ENCODE results near the gene POLR1G.

GRCh38 chr19:45423033-45423588 is 16.7 kb downstream of the POLR1G start:
- TF ChIP-seq CTCF (IDR thresholded peaks at IDR 0.05; ENCODE audit: low read depth, low read length, missing input control) = no peak
- no peak for TF ChIP-seq GABPA (IDR thresholded peaks at IDR 0.05 in 1 of 2, conservative IDR thresholded peaks at IDR 0.05 in 1 of 2)
- TF ChIP-seq YY1 (IDR thresholded peaks at IDR 0.05) = no peak
- no peak for TF ChIP-seq SP1 (IDR thresholded peaks at IDR 0.05)
- no peak for TF ChIP-seq ATF3 (IDR thresholded peaks at IDR 0.05)
- no peak for TF ChIP-seq REST (IDR thresholded peaks at IDR 0.05)
- TF ChIP-seq HNF4G (IDR thresholded peaks at IDR 0.05) = no peak
- TF ChIP-seq TAF1 (conservative IDR thresholded peaks at IDR 0.05) = no peak
- no peak for TF ChIP-seq FOXA1 (IDR thresholded peaks at IDR 0.05)
- TF ChIP-seq ZBTB33 (IDR thresholded peaks at IDR 0.05) = no peak
